Astrocyte of the cerebellum (primary cell): ENCODE measurements around the gene PRR23A.

Experiments used
- DNase-seq: peaks from one replicate; pipeline ENCODE4 v3.0.0-alpha.2; 2011; ENCODE audit warnings: low read depth
- H3K4me3 ChIP-seq: 2 replicates; pipeline ENCODE4 v1.5.1; 2011; ENCODE audit warnings: mild to moderate bottlenecking, low read depth, low read length, moderate library complexity
- in situ Hi-C: cut with HindIII; loops from 2 replicates; pipeline ENCODE4 v1.10.0; 2017; ENCODE audit warnings: low sequenced_read_pairs
- TF ChIP-seq, protein P1 (sequence below): IDR thresholded peaks from 2 replicates; pipeline ENCODE4 v1.5.1; 2012; ENCODE audit warnings: low read length, low read depth, moderate library complexity, mild to moderate bottlenecking; ENCODE audit errors: missing control alignments

Gene PRR23A

GRCh38 chr3:138974462-138974861 lies 31.6 kb downstream of the PRR23A start:
- in situ Hi-C loops, result no loop called here
- H3K4me3 ChIP-seq, result no peak overlapping the region
- TF ChIP-seq, protein P1, sequence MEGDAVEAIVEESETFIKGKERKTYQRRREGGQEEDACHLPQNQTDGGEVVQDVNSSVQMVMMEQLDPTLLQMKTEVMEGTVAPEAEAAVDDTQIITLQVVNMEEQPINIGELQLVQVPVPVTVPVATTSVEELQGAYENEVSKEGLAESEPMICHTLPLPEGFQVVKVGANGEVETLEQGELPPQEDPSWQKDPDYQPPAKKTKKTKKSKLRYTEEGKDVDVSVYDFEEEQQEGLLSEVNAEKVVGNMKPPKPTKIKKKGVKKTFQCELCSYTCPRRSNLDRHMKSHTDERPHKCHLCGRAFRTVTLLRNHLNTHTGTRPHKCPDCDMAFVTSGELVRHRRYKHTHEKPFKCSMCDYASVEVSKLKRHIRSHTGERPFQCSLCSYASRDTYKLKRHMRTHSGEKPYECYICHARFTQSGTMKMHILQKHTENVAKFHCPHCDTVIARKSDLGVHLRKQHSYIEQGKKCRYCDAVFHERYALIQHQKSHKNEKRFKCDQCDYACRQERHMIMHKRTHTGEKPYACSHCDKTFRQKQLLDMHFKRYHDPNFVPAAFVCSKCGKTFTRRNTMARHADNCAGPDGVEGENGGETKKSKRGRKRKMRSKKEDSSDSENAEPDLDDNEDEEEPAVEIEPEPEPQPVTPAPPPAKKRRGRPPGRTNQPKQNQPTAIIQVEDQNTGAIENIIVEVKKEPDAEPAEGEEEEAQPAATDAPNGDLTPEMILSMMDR, result no peak
- DNase-seq, result no peak

DNA sequence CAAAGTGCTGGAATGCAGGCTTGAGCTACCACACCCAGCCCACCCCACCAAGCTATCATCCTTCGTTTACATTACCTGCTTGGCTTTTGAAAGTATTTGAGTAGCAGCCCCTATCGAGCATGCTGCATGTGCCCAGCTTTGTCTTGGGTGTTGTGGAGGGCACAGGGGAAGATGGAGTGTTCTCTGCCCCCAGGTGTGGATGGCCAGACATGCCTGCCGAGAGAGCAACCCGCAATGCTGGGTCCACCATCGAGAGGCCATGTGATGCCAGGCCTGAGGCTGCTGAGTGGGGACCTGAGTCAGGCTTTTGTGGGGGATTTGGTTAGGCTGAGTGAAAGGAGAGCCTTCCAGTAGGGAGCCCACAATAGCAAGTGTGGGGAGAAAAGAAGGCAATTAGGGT lies 33.1 kb downstream of the PRR23A start:
- TF ChIP-seq, protein P1, result no peak
- no peak overlapping the region for H3K4me3 ChIP-seq
- DNase-seq, result no peak
- in situ Hi-C loops, result no loop called here

- DNase-seq, result no peak
- TF ChIP-seq, protein P1, result no peak
- in situ Hi-C loops, result no loop called here
- no peak overlapping the region for H3K4me3 ChIP-seq
Measured at GRCh38 chr3:138971766-138972320, 34.2 kb downstream of the PRR23A start.

GRCh38 chr3:138964923-138965322 lies 41.1 kb downstream of the PRR23A start:
- TF ChIP-seq, protein P1, result no peak
- in situ Hi-C loops, result no loop called here
- no peak for DNase-seq
- no peak overlapping the region for H3K4me3 ChIP-seq

GRCh38 chr3:138964264-138964663 lies 41.8 kb downstream of the PRR23A start:
- no peak for DNase-seq
- in situ Hi-C loops, result no loop called here
- no peak overlapping the region for H3K4me3 ChIP-seq
- TF ChIP-seq, protein P1, result no peak

DNA sequence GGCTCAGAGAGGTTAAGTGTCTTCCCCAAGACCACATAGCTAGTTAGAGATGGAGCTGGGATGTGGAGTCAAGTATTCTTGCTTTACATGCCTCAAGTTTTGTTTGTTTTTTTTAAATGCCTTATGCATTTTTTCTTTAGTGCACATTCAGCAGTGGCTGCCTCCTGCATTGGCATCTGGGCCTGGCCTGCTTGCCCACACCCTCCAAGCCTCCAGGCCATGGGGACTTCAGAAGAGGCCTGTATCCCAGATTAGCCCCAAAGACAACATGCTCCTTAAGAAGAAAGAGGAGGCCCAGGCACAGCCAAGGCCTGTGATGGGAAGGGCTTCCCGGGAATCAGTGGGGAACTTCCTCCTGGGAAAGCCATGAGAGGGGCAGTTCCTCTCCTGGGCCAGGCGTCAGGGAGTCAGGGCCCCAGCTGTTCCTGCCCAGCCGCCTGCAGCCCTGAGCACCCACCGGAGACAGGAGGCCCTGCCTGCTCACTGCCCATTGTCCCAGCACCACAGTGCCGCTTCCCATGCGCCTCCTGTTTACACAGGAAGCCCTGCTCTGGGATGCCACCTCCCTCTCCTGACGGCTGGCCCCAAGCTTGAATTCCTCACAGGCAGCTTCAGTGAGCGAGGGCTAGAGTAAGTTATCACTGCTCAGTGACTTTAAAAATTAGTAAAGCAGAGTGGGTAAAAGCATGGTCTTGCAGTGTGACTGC lies 43.1 kb downstream of the PRR23A start:
- no peak for DNase-seq
- in situ Hi-C loops, result no loop called here
- TF ChIP-seq, protein P1, result no peak
- H3K4me3 ChIP-seq, result no peak overlapping the region
